Mucosa of descending colon (tissue), 3 donors: ENCODE results near the gene SPRED2. TPM values are rescaled to one million over a fixed set of nuclear protein-coding genes. Genes with fewer than 3 reads are reported as not detected.

Experiments used
- ATAC-seq: fragments of 200-7000 bp; cut with Tn5 transposase; one replicate; pipeline ENCODE4 v1.9.1; 2020; ENCODE audit warnings: mild to moderate bottlenecking, moderate library complexity
- DNase-seq, 3 donors: peaks; one replicate each; pipeline ENCODE4 v3.0.0-alpha.2; 2020
- H3K36me3 ChIP-seq: fragments of 200-600 bp; one replicate; pipeline ENCODE4 v1.8.0; 2021; ENCODE audit warnings: low read depth, mild to moderate bottlenecking
- H3K4me1 ChIP-seq: fragments of 200-600 bp; one replicate; pipeline ENCODE4 v1.8.0; 2021; ENCODE audit warnings: low read depth, mild to moderate bottlenecking
- H3K4me3 ChIP-seq: fragments of 200-600 bp; one replicate; pipeline ENCODE4 v1.8.0; 2021; ENCODE audit warnings: mild to moderate bottlenecking
- H3K9me3 ChIP-seq: fragments of 200-600 bp; one replicate; pipeline ENCODE4 v1.8.0; 2021; ENCODE audit warnings: mild to moderate bottlenecking
- intact Hi-C, 2 donors: fragments of 100-400 bp; cut with DNase I in 1 of 2; cut with micrococcal nuclease in 1 of 2; formaldehyde crosslinking; loops; one replicate each; pipeline versions ENCODE4 v1.11.0 to v1.11.1; 2022; cut with DNase I, micrococcal nuclease
- total RNA-seq, 3 donors: library from RNA; stranded (reverse); fragmentation: NEBNext Ultra II Directional in 2 of 3; extraction: Animal tissue kit (Norgen Biotek cat#: 25700) in 2 of 3; gene quantifications; one replicate each; pipeline versions ENCODE4 v1.2.1 to v1.2.4, GENCODE V29; 2021 to 2023
- TF ChIP-seq, protein P1 (sequence below): fragments of 200-600 bp; IDR thresholded peaks from one replicate; pipeline ENCODE4 v1.8.0; 2022; ENCODE audit warnings: antibody characterized with exemption, mild to moderate bottlenecking
- donor health status: DM: no; HTN: no; CAD: no; lungs with moderate emphysema.
- donor health status: DM: no; HTN: no; CAD: no.
- donor health status: DM: no; HTN: yes; CAD: no.

Gene SPRED2
- total RNA-seq, 3 donors from 2014 or later = 38.1 to 65.0 (median 43.4) TPM

DNA sequence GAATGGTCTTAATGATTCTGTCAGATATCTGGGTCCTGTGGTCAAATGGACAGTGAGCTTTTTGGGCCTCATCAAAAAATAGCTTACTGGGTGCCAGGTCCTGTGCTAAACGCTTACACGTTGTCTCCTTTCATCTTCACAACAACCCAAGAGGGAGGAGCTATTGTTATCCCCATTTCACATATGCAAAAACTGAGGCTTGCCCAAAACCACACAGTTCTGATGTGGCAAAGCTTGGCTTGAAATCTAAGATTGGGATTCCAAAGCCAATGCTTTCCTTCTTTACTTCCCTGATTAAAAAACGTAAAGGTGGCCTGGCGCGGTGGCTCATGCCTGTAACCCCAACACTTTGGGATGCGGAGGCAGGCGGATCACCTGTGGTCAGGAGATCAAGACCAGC is 135.4 kb downstream of the SPRED2 start:
- no peak for ATAC-seq
- TF ChIP-seq, protein P1, sequence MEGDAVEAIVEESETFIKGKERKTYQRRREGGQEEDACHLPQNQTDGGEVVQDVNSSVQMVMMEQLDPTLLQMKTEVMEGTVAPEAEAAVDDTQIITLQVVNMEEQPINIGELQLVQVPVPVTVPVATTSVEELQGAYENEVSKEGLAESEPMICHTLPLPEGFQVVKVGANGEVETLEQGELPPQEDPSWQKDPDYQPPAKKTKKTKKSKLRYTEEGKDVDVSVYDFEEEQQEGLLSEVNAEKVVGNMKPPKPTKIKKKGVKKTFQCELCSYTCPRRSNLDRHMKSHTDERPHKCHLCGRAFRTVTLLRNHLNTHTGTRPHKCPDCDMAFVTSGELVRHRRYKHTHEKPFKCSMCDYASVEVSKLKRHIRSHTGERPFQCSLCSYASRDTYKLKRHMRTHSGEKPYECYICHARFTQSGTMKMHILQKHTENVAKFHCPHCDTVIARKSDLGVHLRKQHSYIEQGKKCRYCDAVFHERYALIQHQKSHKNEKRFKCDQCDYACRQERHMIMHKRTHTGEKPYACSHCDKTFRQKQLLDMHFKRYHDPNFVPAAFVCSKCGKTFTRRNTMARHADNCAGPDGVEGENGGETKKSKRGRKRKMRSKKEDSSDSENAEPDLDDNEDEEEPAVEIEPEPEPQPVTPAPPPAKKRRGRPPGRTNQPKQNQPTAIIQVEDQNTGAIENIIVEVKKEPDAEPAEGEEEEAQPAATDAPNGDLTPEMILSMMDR = no peak
- intact Hi-C loops = no loop called here
- no peak overlapping the region for H3K4me3 ChIP-seq
- no peaks in the 10 kb centered on the region for H3K36me3 ChIP-seq
- H3K4me1 ChIP-seq = peaks cover 11% of the 10 kb centered on the region
- no peaks in the 10 kb centered on the region for H3K9me3 ChIP-seq
- no peak for DNase-seq

DNA sequence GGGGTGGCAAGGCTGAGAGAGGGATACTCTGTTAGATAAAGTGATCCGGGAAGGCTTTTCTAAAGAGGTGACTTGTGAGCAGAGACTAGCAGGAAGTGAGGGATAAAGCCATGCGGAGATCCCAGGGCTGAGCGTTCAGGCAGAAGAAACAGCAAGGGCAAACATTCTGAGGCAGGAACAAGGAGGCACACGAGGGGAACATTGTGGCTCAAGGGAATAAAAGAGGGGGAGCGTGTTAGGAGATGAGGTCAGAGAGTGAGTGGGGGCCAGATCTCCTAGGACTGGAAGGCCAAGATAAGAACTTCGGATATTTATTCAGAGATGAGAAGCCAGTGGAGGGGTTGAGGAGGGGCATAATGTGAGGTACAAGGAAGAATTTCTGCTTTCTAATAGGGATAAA is 137.7 kb downstream of the SPRED2 start:
- Histone ChIP-seq H3K36me3 (no peaks in the 10 kb centered on the region), H3K4me1 (peaks cover 11% of the 10 kb centered on the region), H3K9me3 (no peaks in the 10 kb centered on the region), H3K4me3 (no peak overlapping the region)
- TF ChIP-seq, protein P1 = no peak
- DNase-seq (no peak), ATAC-seq (no peak)
- intact Hi-C loops = no loop called here

DNA sequence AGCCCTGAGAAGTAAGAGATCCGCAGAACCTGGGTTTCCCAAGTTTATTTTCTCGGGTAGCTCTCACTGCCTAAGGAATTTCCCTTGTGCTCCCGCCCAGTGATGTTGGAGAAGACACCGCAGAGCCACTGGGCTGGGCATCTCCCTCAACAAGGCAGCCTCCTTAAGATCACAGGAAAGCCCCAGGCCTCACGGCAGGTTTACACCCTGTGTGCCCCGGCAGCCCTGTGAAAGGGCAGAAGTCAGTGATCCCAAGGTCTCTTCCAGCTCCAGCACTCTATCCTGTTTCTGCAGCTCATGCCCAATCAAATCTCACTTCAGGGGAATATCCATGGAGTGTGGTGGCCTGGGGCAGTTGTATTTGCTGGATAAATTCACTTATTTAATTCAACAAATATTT is 138.3 kb downstream of the SPRED2 start:
- Histone ChIP-seq H3K4me1 (peaks cover 11% of the 10 kb centered on the region), H3K4me3 (no peak overlapping the region), H3K9me3 (no peaks in the 10 kb centered on the region), H3K36me3 (no peaks in the 10 kb centered on the region)
- no peak for ATAC-seq
- TF ChIP-seq, protein P1 = no peak
- DNase-seq = no peak
- intact Hi-C loops = no loop called here

DNA sequence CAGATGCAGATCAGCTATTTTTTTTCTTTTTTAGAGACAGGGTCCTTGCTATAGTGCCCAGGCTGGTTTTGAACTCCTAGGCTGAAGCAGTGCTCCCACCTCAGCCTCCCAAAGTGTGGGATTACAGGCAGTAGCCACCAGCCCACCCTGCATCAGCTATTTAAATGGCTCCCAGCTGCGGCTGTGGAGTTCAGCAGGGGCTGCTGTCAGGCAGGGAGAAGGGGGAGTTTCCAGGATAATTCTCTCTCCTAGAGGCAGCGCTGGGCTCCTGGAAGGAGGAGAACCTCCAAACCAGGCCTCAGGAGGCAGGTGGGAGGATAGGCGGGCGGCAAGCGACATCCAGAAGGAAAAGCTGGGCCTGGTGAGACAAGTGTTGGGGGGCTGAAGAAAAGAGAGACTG is 139.0 kb downstream of the SPRED2 start:
- H3K4me3 ChIP-seq = no peak overlapping the region
- H3K9me3 ChIP-seq = no peaks in the 10 kb centered on the region
- intact Hi-C loops = no loop called here
- ATAC-seq (no peak), DNase-seq (no peak)
- peaks cover 11% of the 10 kb centered on the region for H3K4me1 ChIP-seq
- no peaks in the 10 kb centered on the region for H3K36me3 ChIP-seq
- TF ChIP-seq, protein P1 = no peak

DNA sequence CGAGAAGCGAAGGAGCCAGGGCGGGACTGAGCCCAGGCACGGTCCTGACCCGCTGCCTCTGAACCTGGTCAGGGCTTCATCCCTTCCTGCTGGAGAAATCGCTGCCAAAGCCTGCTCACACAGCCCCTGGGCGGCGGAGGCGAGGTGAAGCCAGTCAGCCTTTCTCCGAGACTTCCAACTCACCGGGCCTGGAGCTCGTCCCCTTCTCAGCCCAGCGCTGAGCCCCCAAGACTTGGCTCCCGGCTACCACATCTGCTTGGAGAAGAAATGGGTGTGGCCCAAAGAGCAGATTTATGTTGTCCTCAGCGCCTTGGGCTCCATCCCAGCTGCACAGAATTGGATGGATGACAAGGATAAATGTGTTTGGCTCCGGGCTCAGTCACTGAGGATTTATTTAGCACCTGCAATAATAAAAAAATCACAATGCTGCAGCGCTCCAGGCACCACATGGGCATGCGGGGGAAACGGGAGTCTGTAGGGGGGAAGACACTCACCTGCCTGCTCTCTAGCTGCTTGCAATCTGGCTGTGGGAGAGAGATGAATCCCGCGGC is 139.9 kb downstream of the SPRED2 start:
- peak; percentile 22 for ATAC-seq
- Histone ChIP-seq H3K9me3 (no peaks in the 10 kb centered on the region), H3K36me3 (no peaks in the 10 kb centered on the region), H3K4me3 (no peak overlapping the region), H3K4me1 (peaks cover 10% of the 10 kb centered on the region)
- intact Hi-C loops = no loop called here
- no peak for DNase-seq
- TF ChIP-seq, protein P1 = no peak

DNA sequence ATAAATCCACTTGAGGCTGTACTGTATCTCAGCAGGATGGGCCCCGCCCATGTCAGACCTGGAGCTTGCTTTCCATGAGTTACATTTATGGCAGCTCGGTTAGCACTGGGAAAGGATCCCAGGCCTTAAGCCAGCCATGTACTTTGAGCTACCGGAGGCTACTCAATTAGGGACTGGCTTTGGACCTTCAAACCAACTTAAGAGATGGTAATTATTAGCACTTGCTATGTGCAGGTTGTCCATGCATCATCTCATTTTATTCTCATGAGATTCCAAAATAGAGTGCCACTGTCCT is 140.3 kb downstream of the SPRED2 start:
- no peaks in the 10 kb centered on the region for H3K9me3 ChIP-seq
- no peak overlapping the region for H3K4me3 ChIP-seq
- intact Hi-C loops = no loop called here
- DNase-seq (peak in 2 of 3 donors; percentile 53 to 64), ATAC-seq (peak; percentile 90)
- H3K36me3 ChIP-seq = no peaks in the 10 kb centered on the region
- H3K4me1 ChIP-seq = peaks cover 9% of the 10 kb centered on the region
- TF ChIP-seq, protein P1 = no peak
